Right atrium auricular region (tissue), 2 donors: Measurements from ENCODE around the gene ANO7. TPM values are rescaled to one million over a fixed set of nuclear protein-coding genes. Genes with fewer than 3 reads are reported as not detected.

Experiments
- DNase-seq: peaks from one replicate; pipeline ENCODE4 v3.0.0-alpha.2; 2019; ENCODE audit warnings: low spot score
- H3K27ac ChIP-seq, 2 donors: fragments of 200-600 bp; sonication (generic); 1 replicate in 1 of 2; 2 replicates in 1 of 2; pipeline ENCODE4 v1.5.1; 2016 to 2019
- H3K27me3 ChIP-seq, 2 donors: fragments of 200-600 bp; sonication (generic); one replicate each; pipeline versions ENCODE4 v1.5.1 to v1.6.0; 2017 to 2019
- H3K36me3 ChIP-seq: fragments of 200-600 bp; sonication (generic); one replicate; pipeline ENCODE4 v1.5.1; 2016
- H3K4me1 ChIP-seq, 2 donors: fragments of 200-600 bp; sonication (generic); one replicate each; pipeline versions ENCODE4 v1.5.1 to v1.6.0; 2017 to 2019
- H3K4me3 ChIP-seq, 2 donors: fragments of 200-600 bp; sonication (generic); 1 replicate in 1 of 2; 2 replicates in 1 of 2; pipeline ENCODE4 v1.5.1; 2017 to 2019; ENCODE audit warnings: mild to moderate bottlenecking in 1 of 2, moderate library complexity in 1 of 2
- H3K9me3 ChIP-seq, 2 donors: fragments of 200-600 bp; sonication (generic); one replicate each; pipeline ENCODE4 v1.5.1; 2019
- CTCF ChIP-seq, 2 donors: fragments of 200-600 bp; sonication (generic); IDR thresholded peaks; one replicate each; pipeline ENCODE4 v1.5.1; 2019; ENCODE audit warnings: antibody characterized with exemption in 2 of 2
- total RNA-seq, 2 donors: library from RNA; depleted of rRNA; stranded (reverse); fragments of >200 nt; gene quantifications; one replicate each; pipeline ENCODE4 v1.1.0, GENCODE V29; 2016

ANO7 gene
- total RNA-seq, 2 donors from 2014 or later = 1.1 to 1.3 TPM

DNA sequence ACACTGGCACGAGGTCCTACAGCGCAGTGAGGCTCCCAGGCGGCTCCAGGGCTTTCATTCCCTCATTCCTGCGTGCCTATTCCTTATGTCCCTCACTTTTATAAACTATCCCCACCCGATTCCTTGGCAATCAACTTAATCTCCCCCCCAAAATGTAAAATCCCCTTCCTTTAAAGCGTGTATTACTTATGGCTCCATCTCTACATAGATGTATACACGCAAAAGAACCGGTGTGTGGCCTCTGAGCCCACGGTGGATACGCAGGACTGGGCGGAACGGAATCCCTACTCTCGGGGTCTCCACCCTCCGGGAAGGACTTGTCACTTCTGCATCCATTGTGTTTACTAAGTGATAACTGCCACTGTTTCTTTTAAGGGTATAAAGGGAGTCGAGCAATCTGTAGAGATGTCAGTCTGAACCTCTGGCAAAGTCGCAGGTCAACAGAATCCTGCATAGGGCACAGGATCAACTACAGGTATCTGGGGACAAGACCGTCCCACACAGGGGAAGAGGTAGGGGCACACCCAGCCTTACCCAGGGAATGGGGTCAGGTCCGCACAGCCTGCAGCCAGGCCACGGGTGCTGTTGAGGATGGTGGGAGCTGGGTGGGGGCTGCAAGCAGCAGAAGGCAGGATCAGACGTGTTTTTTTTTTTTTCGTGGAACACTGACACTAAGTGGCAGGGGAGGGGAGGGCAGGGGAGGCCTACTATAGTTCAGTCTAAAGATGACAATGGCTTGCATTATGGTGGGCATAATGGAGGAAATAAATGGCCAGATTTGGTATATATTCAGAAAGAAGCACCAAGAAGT lies 84.9 kb downstream of the ANO7 start:
- no peaks in the 10 kb centered on the region for H3K27me3 ChIP-seq
- peak overlapping the region; percentile 95 to 97 for H3K27ac ChIP-seq
- peaks cover 0 to 38% of the 10 kb centered on the region in 2 donors for H3K4me1 ChIP-seq
- DNase-seq = peak; percentile 52
- TF ChIP-seq CTCF (IDR thresholded peaks at IDR 0.05) = no peak
- no peaks in the 10 kb centered on the region for H3K9me3 ChIP-seq
- H3K4me3 ChIP-seq = peak overlapping the region; percentile 98
- H3K36me3 ChIP-seq = peaks cover 5% of the 10 kb centered on the region

- TF ChIP-seq CTCF (IDR thresholded peaks at IDR 0.05) = no peak
- H3K27me3 ChIP-seq = no peaks in the 10 kb centered on the region
- no peak overlapping the region for H3K4me3 ChIP-seq
- H3K4me1 ChIP-seq = peaks cover 0 to 32% of the 10 kb centered on the region in 2 donors
- no peaks in the 10 kb centered on the region for H3K36me3 ChIP-seq
- DNase-seq = peak; percentile 47
- H3K27ac ChIP-seq = no peak overlapping the region
- H3K9me3 ChIP-seq = no peaks in the 10 kb centered on the region
Observed at GRCh38 chr2:241274127-241274526, 85.7 kb downstream of the ANO7 start.

Other genes with a start within 250 kb of the ANO7 start
- gene SNED1, start 190.1 kb upstream of the ANO7 start, total RNA-seq = 10 to 100 TPM in 1 of 2 donors, 1 to 10 TPM in 1; 9.9 to 16.4 TPM
- 10 to 100 TPM; 20.6 to 25.3 TPM for gene MTERF4, start 86.4 kb upstream of the ANO7 start, total RNA-seq
- gene PASK, start 39.2 kb upstream of the ANO7 start, total RNA-seq = 1 to 10 TPM in 1 of 2 donors, under 1 TPM in 1; 0.98 to 1.1 TPM
- 10 to 100 TPM; 57.5 to 61.4 TPM for gene PPP1R7, start 38.2 kb upstream of the ANO7 start, total RNA-seq
- gene HDLBP, start 127.0 kb downstream of the ANO7 start, total RNA-seq = 100 to 1,000 TPM; 274 to 287 TPM
- gene SEPTIN2, start 127.2 kb downstream of the ANO7 start, total RNA-seq = 100 to 1,000 TPM; 143 to 193 TPM
- gene FARP2, start 167.6 kb downstream of the ANO7 start, total RNA-seq = 10 to 100 TPM; 11.1 to 21.5 TPM